GM18502 (cell line): ENCODE measurements around the gene TET3.
A peak's percentile ranks its signal among the peaks of the same experiment; 100 is the strongest.

Experiments used
- ATAC-seq: cut with Tn5 transposase; IDR thresholded peaks from one replicate; pipeline ENCODE4 v1.9.1; 2021; ENCODE audit warnings: mild to moderate bottlenecking; ENCODE audit not compliant: unreplicated experiment, poor library complexity

The TET3 gene

GRCh38 chr2:74002505-74003421 is 18.1 kb downstream of the TET3 start:
- peak; percentile 93 for ATAC-seq

- ATAC-seq = no peak
Observed at GRCh38 chr2:74003494-74004211, 18.9 kb downstream of the TET3 start.

- ATAC-seq = no peak
Observed at GRCh38 chr2:74004212-74005182, 19.8 kb downstream of the TET3 start.

DNA sequence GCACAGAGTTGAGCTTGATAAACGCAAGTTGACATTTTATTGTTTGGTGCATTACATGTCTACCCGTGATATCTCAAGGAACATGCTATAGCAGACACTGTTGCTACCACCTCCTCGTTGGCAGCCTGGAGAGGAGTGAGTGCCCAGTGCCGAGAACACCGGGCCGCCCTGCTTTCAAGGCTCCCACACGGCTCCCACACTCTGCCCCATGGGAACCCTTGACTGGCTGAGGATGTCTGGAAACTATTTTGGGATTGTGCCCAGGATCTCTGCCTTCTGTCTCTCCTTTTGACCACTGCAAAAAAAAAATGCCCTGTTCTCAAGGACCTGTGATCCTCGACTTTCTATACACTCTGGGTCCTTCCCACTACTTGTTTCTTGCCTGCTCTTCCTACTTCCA is 21.1 kb downstream of the TET3 start:
- ATAC-seq = no peak

DNA sequence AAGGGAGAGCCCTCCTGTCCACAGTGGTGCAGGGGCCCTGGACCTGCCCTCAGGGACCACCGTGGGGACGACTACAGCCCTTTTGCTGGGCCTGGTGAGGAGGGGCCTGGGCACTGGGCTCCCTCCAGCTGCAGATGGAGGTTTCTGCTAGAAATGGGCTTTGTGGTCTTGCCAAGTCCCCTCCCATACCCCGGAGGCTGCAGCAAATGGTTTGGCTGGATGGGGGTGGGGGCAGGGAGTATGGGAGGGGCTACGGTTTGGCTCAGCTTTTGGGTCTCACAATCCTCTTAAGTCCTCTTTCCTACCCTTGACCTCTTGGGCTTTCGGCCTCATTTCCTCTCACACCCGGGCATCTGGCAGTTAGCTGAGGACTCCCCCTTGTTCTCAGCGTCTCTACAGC is 21.7 kb downstream of the TET3 start:
- no peak for ATAC-seq

- ATAC-seq = no peak
Observed at GRCh38 chr2:74007121-74007520, 22.4 kb downstream of the TET3 start.

DNA sequence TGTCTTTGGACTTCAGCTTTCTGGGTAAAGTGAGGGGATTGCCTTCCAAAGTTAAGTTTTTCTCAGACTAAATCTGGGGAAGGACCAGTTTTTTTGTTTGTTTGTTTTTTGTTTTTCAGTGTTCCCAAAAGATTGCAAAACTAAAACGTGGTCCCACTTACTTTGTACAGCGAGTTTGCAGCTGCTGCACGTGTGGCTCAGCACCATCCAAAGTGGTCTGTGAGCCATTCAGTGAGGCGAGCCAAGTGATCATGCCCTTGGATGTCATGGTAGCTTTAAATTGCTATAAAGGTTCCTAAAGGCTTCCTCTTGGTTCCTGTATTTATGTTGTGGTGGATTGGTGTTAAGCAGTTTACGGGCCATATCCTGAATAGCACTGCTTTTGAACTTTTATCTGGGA is 23.0 kb downstream of the TET3 start:
- no peak for ATAC-seq

DNA sequence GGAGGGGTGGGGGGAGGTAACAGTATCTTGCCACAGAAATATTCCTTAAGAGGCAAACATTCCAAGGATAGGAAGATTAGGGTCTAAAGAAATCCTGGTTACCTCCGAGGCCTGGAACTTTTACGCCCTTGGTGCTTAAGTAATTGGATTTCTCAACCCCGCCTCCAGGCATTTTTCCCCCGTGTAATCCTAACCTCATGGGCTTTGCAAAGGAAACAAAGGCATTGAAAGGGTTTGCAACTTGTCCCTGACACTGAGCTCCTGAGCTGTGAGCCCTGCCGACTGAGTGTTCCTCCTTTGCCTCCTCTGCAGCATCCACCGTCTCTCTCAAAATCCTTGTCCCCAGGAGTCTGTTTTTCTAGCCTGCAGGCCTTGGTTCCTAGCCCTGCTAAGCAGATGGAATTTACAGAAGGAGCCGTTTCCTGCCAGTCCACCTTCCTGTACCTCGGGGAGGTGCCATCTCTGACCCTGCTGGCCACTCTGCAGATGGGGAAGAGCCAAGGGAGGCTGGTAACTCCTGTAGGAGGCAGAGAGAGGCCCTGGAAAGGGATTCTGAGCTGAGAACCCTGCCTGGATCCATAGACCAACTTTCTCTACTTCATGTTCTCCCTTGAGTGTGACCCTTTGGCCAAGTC is 24.2 kb downstream of the TET3 start:
- ATAC-seq = no peak

DNA sequence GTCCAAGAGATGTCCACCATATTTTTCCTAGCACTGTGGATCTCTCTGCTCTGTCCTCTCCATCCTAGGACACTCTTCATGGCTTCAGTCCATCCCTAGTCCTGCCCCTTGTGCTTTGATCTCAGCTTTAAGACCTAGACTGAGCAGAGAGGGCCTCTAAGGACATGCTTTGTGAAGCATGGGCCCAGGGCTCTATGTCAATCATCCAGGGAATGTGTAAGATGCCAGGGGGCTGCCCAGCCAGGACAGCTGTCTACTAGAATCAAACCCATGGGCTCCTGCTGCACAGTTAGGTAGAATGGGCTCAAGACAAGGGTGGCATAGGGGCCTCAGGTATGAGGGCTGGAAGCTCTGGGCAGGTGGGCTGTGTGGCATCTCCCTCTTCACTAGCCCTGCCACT is 24.9 kb downstream of the TET3 start:
- ATAC-seq = no peak

DNA sequence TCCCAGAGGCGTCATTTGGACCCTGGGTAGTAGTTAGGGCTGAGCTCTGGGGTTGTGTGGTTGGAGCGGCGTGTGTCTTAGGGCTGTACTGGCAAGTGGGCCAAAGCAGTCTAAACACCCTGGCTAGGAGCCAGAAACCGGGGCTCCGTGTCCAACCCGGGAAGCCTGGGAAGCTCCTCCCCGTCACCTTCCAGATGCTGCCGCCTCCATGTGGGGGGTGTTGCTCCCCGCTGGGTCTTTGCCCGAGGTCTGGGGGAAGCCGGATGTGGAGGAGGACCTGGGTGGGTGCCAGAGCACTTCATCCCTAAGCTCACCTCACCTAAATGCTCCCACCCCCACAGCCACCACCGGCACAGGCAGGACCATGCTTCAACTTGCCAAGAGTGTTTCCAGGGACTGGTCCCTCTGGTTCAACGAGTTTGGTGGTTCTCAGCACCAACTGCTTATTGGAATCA is 25.4 kb downstream of the TET3 start:
- no peak for ATAC-seq

DNA sequence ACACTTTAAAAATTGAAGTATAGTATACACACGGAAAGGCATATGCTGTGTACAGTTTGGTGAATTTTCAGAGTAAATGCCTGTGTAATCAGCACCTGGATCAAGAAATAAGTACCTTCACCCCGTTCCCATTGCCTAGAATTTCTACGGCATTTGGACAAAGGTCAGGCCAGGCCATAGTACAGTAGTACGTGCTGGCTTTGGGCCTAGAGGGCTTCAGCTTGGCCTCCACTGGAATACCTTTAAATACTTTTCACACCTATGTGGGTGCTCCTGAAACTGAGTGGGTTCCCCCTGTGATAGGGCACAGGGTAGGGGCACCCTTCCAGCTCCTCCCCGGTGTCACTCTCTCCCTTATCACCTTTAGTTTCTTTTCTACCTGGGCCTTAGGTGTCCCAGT is 26.5 kb downstream of the TET3 start:
- ATAC-seq = no peak

GRCh38 chr2:74014813-74015212 is 30.1 kb downstream of the TET3 start:
- no peak for ATAC-seq

DNA sequence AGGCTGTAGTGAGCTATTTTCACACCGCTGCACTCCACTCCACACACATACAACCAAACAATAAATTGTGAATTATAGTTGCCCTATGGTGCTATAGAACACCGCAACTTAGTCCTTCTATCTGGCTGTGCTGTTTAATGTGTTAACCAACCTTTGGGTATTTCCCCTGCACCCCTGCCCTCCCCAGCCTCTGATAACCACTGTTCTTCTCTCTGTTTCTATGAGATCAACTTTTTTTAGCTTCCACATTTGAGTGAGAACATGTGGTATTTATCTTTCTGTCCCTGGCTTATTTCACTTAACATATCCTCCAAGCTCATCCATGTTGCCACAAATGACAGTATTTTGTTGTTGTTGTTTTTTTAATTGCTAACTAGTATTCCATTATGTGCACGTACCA is 32.5 kb downstream of the TET3 start:
- no peak for ATAC-seq

GRCh38 chr2:74019516-74019915 is 34.8 kb downstream of the TET3 start:
- ATAC-seq = no peak

- ATAC-seq = peak; percentile 54
Observed at GRCh38 chr2:74020702-74021406, 36.1 kb downstream of the TET3 start.

DNA sequence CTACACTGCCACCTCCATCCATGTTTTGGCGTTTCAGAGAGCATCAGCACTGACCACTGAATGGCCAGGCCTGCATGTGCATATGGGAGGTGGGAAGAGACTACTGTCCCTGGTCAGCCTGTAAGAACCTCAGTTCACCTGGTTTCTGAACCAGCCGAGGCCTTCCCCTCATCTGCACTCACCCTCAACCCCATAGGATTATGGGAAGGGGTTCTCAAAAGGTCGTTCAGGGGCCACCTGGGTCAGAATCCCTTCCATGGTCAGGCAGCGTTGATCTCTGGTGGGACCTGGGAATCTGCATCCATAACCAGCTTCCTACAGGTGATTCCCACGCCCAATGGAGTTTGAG is 36.7 kb downstream of the TET3 start:
- ATAC-seq = no peak

- ATAC-seq = no peak
Observed at GRCh38 chr2:74024216-74024615, 39.5 kb downstream of the TET3 start.

DNA sequence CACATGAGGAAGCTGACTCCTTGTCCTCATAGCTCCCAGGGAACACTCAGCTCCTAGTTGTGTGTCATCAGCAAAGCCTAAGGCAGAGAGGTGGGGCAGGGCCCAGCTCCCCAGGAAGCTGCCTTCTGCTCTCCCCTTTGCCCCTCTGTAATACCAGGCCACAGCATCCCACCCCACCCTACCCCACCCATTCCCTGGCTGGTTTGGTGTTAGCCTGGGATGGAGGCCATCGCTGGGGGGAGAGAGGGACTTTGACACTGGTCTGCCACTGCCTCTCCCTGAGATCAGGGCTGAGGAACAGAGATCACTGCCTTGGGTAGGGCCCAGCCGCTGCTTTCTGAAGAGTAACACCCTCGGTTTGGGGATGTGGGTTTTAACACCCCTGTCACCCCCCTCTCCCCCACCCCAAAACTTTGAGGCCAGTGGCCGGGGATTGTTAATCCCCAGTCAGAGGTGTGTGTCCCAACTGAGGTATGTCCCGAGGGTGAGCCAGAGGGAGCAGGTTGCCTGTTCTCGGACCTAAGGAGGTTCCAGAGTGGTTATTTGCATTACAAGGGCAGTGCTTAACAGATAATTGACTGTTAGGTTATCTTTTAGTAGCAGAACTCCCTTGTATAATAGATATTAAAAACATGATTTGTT is 41.4 kb downstream of the TET3 start:
- ATAC-seq = peak; percentile 41

DNA sequence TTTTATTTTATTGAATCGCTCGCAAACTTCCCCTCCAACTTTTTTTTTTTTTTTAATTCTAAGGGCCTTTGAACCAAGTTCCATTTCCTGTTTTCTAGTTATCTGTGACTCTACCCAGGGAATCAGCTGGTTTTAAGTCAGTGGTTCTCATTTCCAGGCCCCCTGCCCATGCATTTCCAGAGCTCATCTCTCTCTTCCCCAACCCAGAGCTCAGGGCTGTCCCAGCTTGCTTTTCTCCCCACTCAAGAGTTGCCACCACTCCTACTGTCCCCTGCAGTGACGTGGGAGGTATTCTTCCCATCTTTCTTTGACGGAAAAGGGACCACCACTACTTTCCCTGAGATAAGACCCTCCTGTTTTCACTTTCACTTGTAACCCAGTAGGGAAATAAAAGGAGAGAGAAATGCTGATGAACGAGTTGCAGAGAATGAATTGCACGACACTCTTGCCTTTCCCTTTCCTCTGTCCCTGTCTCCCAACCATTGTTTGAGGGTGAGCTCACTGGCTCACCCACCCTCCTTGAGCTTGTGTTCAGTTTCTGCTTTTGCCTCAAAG is 42.1 kb downstream of the TET3 start:
- ATAC-seq = no peak
